ENCODE measurements around the gene MAP3K7CL. TPM values are rescaled to one million over a fixed set of nuclear protein-coding genes. Genes with fewer than 3 reads are reported as not detected.

MAP3K7CL gene
- total RNA-seq, 1 donor from 2014 or later, result 11.4 TPM

DNA sequence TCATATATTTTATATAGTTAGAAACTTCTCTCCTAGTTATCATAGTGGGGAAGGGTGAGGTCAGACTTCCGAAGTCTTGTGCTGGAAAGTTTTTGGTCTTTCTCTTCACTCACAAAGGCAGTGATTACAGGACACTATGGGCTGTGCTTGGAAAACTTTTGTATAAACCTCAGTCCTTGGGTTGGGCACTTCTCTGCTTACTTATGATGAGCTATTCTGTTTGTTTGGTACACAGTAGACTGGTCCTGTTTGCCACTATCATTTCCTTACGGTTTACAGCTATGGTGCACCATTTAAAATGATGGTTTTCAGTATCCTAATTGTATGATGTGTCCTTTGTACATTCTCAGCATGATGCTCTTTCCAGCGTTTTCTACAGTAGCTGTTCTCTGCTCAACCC lies 75.5 kb downstream of the MAP3K7CL start:
- Mint-ChIP-seq H3K4me3 (no peak overlapping the region), H3K27me3 (no peaks in the 10 kb centered on the region), H3K27ac (no peak overlapping the region), H3K9me3 (peaks cover 15% of the 10 kb centered on the region), H3K4me1 (peaks cover 23% of the 10 kb centered on the region), H3K36me3 (ENCODE audit: low read depth) (peaks cover 6% of the 10 kb centered on the region)
- ChIA-PET CTCF (no interaction called here), POLR2A (interaction anchor here (0.7 to 1.2 kb wide), 5 partner anchors 10 to 132 kb away, joined by 3 to 7 read pairs (median 4); partner anchors contain the start of gene CCT8)
- TF ChIP-seq, protein P1, sequence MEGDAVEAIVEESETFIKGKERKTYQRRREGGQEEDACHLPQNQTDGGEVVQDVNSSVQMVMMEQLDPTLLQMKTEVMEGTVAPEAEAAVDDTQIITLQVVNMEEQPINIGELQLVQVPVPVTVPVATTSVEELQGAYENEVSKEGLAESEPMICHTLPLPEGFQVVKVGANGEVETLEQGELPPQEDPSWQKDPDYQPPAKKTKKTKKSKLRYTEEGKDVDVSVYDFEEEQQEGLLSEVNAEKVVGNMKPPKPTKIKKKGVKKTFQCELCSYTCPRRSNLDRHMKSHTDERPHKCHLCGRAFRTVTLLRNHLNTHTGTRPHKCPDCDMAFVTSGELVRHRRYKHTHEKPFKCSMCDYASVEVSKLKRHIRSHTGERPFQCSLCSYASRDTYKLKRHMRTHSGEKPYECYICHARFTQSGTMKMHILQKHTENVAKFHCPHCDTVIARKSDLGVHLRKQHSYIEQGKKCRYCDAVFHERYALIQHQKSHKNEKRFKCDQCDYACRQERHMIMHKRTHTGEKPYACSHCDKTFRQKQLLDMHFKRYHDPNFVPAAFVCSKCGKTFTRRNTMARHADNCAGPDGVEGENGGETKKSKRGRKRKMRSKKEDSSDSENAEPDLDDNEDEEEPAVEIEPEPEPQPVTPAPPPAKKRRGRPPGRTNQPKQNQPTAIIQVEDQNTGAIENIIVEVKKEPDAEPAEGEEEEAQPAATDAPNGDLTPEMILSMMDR (IDR thresholded peaks at IDR 0.05), result no peak
- intact Hi-C loops (cut with micrococcal nuclease), result no loop called here
- ATAC-seq (ENCODE audit: low read depth) (no peak), DNase-seq (no peak)

GRCh38 chr21:29206445-29206844 lies 76.0 kb downstream of the MAP3K7CL start:
- intact Hi-C loops (cut with micrococcal nuclease), result no loop called here
- Mint-ChIP-seq H3K27ac (no peak overlapping the region), H3K4me1 (peaks cover 23% of the 10 kb centered on the region), H3K27me3 (no peaks in the 10 kb centered on the region), H3K36me3 (ENCODE audit: low read depth) (peaks cover 5% of the 10 kb centered on the region), H3K9me3 (peaks cover 10% of the 10 kb centered on the region), H3K4me3 (no peak overlapping the region)
- no peak for DNase-seq
- POLR2A ChIA-PET, result interaction anchor here (0.7 to 1.2 kb wide), 3 partner anchors 10 to 92 kb away, joined by 3 to 5 read pairs (median 4); no protein-coding TSS in a partner anchor
- CTCF ChIA-PET, result no interaction called here
- TF ChIP-seq, protein P1 (IDR thresholded peaks at IDR 0.05), result no peak
- no peak for ATAC-seq (ENCODE audit: low read depth)

- no peak overlapping the region for H3K27ac Mint-ChIP-seq
- no peak for DNase-seq
- H3K4me1 Mint-ChIP-seq, result peaks cover 23% of the 10 kb centered on the region
- TF ChIP-seq, protein P1 (IDR thresholded peaks at IDR 0.05), result no peak
- no peak overlapping the region for H3K4me3 Mint-ChIP-seq
- intact Hi-C loops (cut with micrococcal nuclease), result no loop called here
- peaks cover under 1% of the 10 kb centered on the region for H3K36me3 Mint-ChIP-seq (ENCODE audit: low read depth)
- no peaks in the 10 kb centered on the region for H3K27me3 Mint-ChIP-seq
- ATAC-seq (ENCODE audit: low read depth), result no peak
- ChIA-PET CTCF (no interaction called here), POLR2A (no interaction called here)
- H3K9me3 Mint-ChIP-seq, result peaks cover 4% of the 10 kb centered on the region
These were observed 76.8 kb downstream of the MAP3K7CL start for GRCh38 chr21:29207201-29207600.

DNA sequence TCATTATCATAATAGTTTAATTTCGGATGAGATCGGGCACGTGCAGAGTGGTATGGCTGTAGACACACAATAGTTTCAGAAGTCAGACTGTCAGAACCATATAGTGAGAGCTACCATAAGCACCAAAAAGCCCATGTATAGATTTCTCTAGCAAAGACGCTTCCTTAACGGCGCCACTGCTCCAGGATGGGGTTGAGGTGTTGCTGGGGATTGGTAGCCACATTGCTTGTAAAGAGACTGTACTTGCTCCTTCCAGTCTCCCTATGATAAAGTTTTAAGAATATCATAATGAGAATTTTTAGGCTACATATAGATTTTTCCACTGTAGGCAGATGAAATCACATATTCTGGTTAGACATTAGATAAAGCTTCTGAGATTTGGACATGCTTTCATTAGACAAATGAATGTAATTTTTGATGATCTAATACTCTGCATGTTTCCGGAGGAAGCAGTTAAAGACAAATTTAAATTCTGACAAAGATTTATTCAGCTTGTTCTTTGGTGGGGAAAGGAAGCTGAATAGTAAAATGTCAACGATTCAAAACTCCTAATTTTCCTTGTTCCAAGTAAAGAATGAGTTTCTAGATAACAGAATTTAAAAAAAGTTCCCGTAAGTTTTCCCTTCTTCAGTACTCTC lies 77.7 kb downstream of the MAP3K7CL start:
- H3K4me3 Mint-ChIP-seq, result peak overlapping the region; percentile 62

GRCh38 chr21:29208682-29209059 lies 78.2 kb downstream of the MAP3K7CL start:
- CTCF ChIA-PET, result interaction anchor here (1.0 kb wide), 2 partner anchors 12 to 92 kb away, joined by 3 to 4 read pairs; no protein-coding TSS in a partner anchor
- POLR2A ChIA-PET, result interaction anchor here (0.8 to 2.5 kb wide), 8 partner anchors 12 to 109 kb away, joined by 3 to 24 read pairs (median 4); partner anchors contain the start of gene BACH1
- peak; percentile 67 for ATAC-seq (ENCODE audit: low read depth)
- H3K27ac Mint-ChIP-seq, result peak overlapping the region; percentile 84
- no peaks in the 10 kb centered on the region for H3K36me3 Mint-ChIP-seq (ENCODE audit: low read depth)
- no peaks in the 10 kb centered on the region for H3K9me3 Mint-ChIP-seq
- intact Hi-C loops (cut with micrococcal nuclease), result loop anchor here (1.0 kb wide), 3 partner anchors 12 to 92 kb away; no protein-coding TSS in a partner anchor
- H3K4me3 Mint-ChIP-seq, result peak overlapping the region; percentile 62
- TF ChIP-seq, protein P1 (IDR thresholded peaks at IDR 0.05), result no peak
- no peaks in the 10 kb centered on the region for H3K27me3 Mint-ChIP-seq
- no peak for DNase-seq
- peaks cover 23% of the 10 kb centered on the region for H3K4me1 Mint-ChIP-seq

More for the DNA sequence above, 77.7 kb downstream of the MAP3K7CL start:
- H3K9me3 Mint-ChIP-seq, result no peaks in the 10 kb centered on the region
- ChIA-PET POLR2A (interaction anchor here (0.5 to 2.5 kb wide), 8 partner anchors 11 to 184 kb away, joined by 3 to 24 read pairs (median 3); partner anchors contain the start of genes BACH1 and USP16), CTCF (interaction anchor here (1.0 kb wide), 2 partner anchors 11 to 92 kb away, joined by 3 to 4 read pairs; no protein-coding TSS in a partner anchor)
- no peaks in the 10 kb centered on the region for H3K27me3 Mint-ChIP-seq
- TF ChIP-seq, protein P1 (IDR thresholded peaks at IDR 0.05), result no peak
- DNase-seq, result no peak
- intact Hi-C loops (cut with micrococcal nuclease), result loop anchor here (1.0 kb wide), 3 partner anchors 12 to 92 kb away; no protein-coding TSS in a partner anchor
- ATAC-seq (ENCODE audit: low read depth), result peak; percentile 57
- no peaks in the 10 kb centered on the region for H3K36me3 Mint-ChIP-seq (ENCODE audit: low read depth)
- H3K27ac Mint-ChIP-seq, result peak overlapping the region; percentile 84
- peaks cover 23% of the 10 kb centered on the region for H3K4me1 Mint-ChIP-seq
